Pancreas (tissue), 10 donors: ENCODE measurements around the gene RNF114. TPM values are rescaled to one million over a fixed set of nuclear protein-coding genes. Genes with fewer than 3 reads are reported as not detected.

Experiments
- ATAC-seq, 4 donors: fragments of 200-7000 bp; cut with Tn5 transposase; one replicate each; pipeline versions ENCODE4 v1.8.0 to v1.9.1; 2020; ENCODE audit warnings: mild to moderate bottlenecking in 4 of 4, moderate library complexity in 4 of 4
- DNase-seq, 6 donors: peaks; one replicate each; pipeline ENCODE4 v3.0.0-alpha.2; 2020
- FAIRE-seq: peaks from 2 replicates; lab custom pipeline; 2012; peaks lifted over from hg19 to GRCh38; lab: Jason Lieb, UNC
- H3K27ac ChIP-seq, 4 donors: fragments of 200-600 bp; sonication (generic); 1 replicate in 3 of 4; 2 replicates in 1 of 4; pipeline versions ENCODE4 v1.5.0 to v1.8.0; 2020
- H3K27me3 ChIP-seq, 4 donors: fragments of 200-600 bp; one replicate each; pipeline ENCODE4 v1.8.0; 2021
- H3K36me3 ChIP-seq, 3 donors: fragments of 200-600 bp; sonication (generic) in 1 of 3; one replicate each; pipeline versions ENCODE4 v1.5.0 to v1.8.0; 2020 to 2021
- H3K4me1 ChIP-seq, 3 donors: fragments of 200-600 bp; one replicate each; pipeline ENCODE4 v1.8.0; 2021
- H3K4me3 ChIP-seq, 4 donors: fragments of 200-600 bp; sonication (generic) in 2 of 4; one replicate each; pipeline versions ENCODE4 v1.5.0 to v1.8.0; 2020 to 2021
- H3K9me3 ChIP-seq, 4 donors: fragments of 200-600 bp; one replicate each; pipeline ENCODE4 v1.8.0; 2021
- WGBS, 2 donors: extraction: QIAGEN DNeasy Blood & Tissue Kit; methylation state at CpG; one replicate each; pipeline ENCODE4 v1.1.7; 2013; 5-methylcytosine and 5-hydroxymethylcytosine counted together
- intact Hi-C, 3 donors: fragments of 100-400 bp; cut with DNase I; formaldehyde crosslinking; loops; one replicate each; pipeline versions ENCODE4 v1.11.1 to v1.14.2; 2022
- polyA plus RNA-seq, 2 donors: library from polyadenylated mRNA; stranded (reverse); fragments of 200-250 nt; gene quantifications; one replicate each; pipeline ENCODE4 v1.2.3, GENCODE V29; 2013
- total RNA-seq, 6 donors: library from RNA; stranded (reverse); fragmentation: NEBNext Ultra II Directional in 4 of 6; extraction: Animal tissue kit (Norgen Biotek cat#: 25700) in 4 of 6; gene quantifications; one replicate each; pipeline versions ENCODE4 v1.2.1 to v1.2.4, GENCODE V29; 2021 to 2023
- TF ChIP-seq, protein P1 (sequence below), 4 donors: fragments of 200-600 bp; sonication (generic) in 3 of 4; IDR thresholded peaks; one replicate each; pipeline versions ENCODE4 v1.5.0 to v1.8.0; 2021; ENCODE audit warnings: antibody characterized with exemption in 4 of 4
- donor health status: healthy with polysubstance abuse.
- donor health status: DM: no; HTN: no; CAD: no; lungs with moderate emphysema.
- donor health status: DM: no; HTN: no; CAD: no.
- donor health status: control.
- donor health status: control.
- donor health status: Bipolar disorder and iron deficiency.
- donor health status: DM: yes; HTN: yes; CAD: no.
- donor health status: DM: no; HTN: no; CAD: no.
- donor health status: DM: no; HTN: no; CAD: no.
- donor health status: DM: yes; HTN: yes; CAD: no.

RNF114 gene
- total and polyA plus RNA-seq, 8 donors, result 33.3 to 61.9 (median 44.0) TPM

DNA sequence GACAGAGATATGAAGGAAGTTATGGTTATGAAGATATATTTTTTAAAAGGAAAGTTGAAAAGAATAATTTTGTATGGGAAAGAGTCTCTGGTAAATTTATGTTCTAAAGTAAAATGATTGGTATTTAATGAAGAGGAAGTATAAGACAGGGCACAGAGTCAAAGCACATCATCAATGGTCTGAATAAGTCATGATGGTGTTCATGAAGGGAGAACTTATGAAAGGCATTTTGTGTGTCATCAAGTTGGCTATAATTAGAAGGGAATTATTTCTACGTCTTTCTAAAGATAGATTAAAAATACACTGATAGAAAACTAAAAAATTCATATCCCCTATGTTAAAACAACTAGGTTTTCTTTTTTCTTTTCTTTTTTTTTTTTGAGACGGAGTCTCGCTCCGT, 25.2 kb downstream of the RNF114 start:
- FAIRE-seq (no peak), DNase-seq (no peak), ATAC-seq (no peak)
- TF ChIP-seq, protein P1, sequence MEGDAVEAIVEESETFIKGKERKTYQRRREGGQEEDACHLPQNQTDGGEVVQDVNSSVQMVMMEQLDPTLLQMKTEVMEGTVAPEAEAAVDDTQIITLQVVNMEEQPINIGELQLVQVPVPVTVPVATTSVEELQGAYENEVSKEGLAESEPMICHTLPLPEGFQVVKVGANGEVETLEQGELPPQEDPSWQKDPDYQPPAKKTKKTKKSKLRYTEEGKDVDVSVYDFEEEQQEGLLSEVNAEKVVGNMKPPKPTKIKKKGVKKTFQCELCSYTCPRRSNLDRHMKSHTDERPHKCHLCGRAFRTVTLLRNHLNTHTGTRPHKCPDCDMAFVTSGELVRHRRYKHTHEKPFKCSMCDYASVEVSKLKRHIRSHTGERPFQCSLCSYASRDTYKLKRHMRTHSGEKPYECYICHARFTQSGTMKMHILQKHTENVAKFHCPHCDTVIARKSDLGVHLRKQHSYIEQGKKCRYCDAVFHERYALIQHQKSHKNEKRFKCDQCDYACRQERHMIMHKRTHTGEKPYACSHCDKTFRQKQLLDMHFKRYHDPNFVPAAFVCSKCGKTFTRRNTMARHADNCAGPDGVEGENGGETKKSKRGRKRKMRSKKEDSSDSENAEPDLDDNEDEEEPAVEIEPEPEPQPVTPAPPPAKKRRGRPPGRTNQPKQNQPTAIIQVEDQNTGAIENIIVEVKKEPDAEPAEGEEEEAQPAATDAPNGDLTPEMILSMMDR (IDR thresholded peaks at IDR 0.05), result no peak
- Histone ChIP-seq H3K4me3 (no peak overlapping the region), H3K27me3 (no peaks in the 10 kb centered on the region), H3K9me3 (no peaks in the 10 kb centered on the region), H3K36me3 (no peaks in the 10 kb centered on the region), H3K27ac (no peak overlapping the region), H3K4me1 (no peaks in the 10 kb centered on the region)
- WGBS, 2 donors, result 87 to 93% methylated on average over 4 of the region's 4 CpGs
- intact Hi-C loops, result no loop called here

DNA sequence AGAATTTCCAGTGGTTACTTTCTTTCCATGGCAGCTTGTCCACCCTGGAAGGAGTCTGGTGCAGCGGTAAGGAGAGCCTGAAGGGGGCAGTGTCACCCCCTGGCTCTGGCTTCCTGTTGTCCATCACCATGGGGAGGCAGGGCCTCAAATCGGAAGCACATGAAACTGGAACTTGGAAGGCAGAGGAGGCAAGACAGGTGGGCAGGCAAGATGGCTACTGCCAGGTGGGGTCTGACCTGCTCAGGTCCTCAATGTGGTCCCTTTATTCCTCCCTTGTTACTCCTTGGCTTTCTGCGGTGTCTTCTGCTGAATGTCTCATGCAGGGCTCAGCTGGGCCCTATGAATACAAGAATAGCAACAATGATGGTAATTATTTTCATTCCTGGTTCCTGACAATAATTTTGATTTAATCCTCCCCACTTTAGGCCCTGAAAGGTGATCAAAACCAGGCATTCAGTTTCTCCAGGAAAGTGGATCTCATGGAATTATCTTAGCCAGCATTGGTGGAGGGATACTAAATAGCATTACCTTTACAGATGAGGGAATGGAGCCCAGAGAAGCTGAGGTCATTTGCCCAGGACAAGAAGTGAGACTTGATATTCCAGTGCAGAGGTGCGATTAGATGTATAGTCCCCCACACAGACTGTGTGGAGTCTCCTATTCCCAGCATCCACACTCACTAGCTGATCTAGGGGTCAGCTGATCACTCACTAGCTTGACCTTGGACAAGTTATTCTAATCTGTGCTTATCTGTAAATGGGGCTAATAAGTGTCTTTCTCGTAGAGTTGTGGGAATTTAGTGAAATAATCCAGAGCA, 29.0 kb downstream of the RNF114 start:
- H3K9me3 ChIP-seq, result no peaks in the 10 kb centered on the region
- no peaks in the 10 kb centered on the region for H3K4me1 ChIP-seq
- WGBS, 2 donors, result 55 to 59% methylated on average over 5 of the region's 5 CpGs
- H3K36me3 ChIP-seq, result no peaks in the 10 kb centered on the region
- ATAC-seq (peak; percentile 57 to 76 (median 68)), FAIRE-seq (no peak), DNase-seq (peak in 3 of 6 donors; percentile 34 to 56 (median 45))
- H3K27ac ChIP-seq, result peak overlapping the region in 3 of 4 donors; percentile 5 to 50 (median 33)
- no peaks in the 10 kb centered on the region for H3K27me3 ChIP-seq
- TF ChIP-seq, protein P1 (IDR thresholded peaks at IDR 0.05), result peak in 2 of 4 donors; percentile 25 to 39
- intact Hi-C loops, result no loop called here
- H3K4me3 ChIP-seq, result no peak overlapping the region

DNA sequence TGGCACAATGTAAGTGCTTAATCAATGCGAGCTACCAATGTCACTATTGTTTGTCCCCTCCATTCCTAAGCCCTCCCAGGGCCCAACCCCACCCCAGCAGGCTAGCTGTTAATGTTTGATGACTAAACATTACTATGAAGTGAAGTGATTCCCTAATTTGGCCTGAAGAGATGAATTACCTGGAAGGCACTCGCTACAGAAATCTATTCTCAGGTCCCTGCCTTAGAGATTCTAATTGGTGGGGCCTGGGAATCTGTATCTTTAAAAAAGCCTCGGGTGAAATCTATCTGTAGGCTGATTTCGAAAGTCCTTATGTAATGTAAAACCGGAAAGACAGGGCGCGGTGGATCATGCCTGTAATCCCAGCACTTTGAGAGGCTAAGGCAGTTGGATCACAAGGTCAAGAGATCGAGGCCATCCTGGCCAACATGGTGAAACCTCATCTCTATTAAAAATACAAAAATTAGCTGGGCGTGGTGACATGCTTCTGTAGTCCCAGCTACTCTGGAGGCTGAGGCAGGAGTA, 29.6 kb downstream of the RNF114 start:
- Histone ChIP-seq H3K4me3 (no peak overlapping the region), H3K27me3 (no peaks in the 10 kb centered on the region), H3K36me3 (no peaks in the 10 kb centered on the region), H3K27ac (peak overlapping the region in 3 of 4 donors; percentile 5 to 50 (median 33)), H3K4me1 (no peaks in the 10 kb centered on the region), H3K9me3 (no peaks in the 10 kb centered on the region)
- WGBS, 2 donors, result 43 to 49% methylated on average over 9 of the region's 9 CpGs
- TF ChIP-seq, protein P1 (IDR thresholded peaks at IDR 0.05), result no peak
- no peak for FAIRE-seq
- ATAC-seq, result peak; percentile 44 to 79 (median 61)
- DNase-seq, result peak in 3 of 6 donors; percentile 18 to 54 (median 54)
- intact Hi-C loops, result no loop called here

DNA sequence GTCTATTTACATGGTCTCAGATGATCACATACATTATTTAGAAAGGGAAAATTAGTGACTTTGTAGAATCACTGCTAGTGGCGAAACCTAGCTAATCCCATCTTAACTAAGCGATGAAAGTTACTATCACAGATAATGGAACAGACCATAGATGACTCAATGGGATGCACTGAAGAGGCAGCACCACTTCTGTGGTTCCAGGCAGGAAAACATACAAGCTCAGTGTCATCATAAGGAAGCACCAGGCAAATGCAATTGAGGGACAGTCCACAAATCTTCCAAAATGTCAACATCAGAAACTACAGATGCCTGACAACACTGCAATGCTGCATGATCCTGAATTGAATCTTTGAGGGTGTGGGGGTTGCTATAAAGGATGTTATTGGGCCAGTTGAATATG, 30.7 kb downstream of the RNF114 start:
- Histone ChIP-seq H3K4me3 (no peak overlapping the region), H3K27ac (no peak overlapping the region), H3K4me1 (no peaks in the 10 kb centered on the region), H3K36me3 (no peaks in the 10 kb centered on the region), H3K9me3 (no peaks in the 10 kb centered on the region), H3K27me3 (no peaks in the 10 kb centered on the region)
- ATAC-seq (no peak), DNase-seq (no peak), FAIRE-seq (no peak)
- TF ChIP-seq, protein P1 (IDR thresholded peaks at IDR 0.05), result no peak
- WGBS, 2 donors, result 96 to 100% methylated on average over 2 of the region's 2 CpGs
- intact Hi-C loops, result no loop called here

DNA sequence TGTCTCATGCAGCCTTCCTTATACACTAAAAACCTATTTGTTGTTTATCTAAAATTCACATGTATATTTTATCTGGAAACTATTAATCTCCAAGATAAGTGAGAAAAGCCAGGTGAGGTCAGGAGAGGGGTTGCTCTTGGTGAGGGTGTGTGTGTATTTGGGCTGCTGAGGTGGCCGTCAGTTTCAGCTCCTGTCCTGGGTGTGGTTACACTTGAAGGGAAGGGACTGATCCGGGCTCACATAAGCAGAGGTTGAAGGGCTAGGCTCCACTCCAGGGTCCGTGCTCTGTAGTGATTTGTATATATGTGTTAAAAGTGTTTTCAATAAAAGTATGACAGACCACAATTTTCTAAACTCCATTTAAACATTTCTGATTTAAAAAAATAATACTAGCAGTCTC, 33.0 kb downstream of the RNF114 start:
- Histone ChIP-seq H3K4me1 (no peaks in the 10 kb centered on the region), H3K9me3 (no peaks in the 10 kb centered on the region), H3K27ac (no peak overlapping the region), H3K27me3 (no peaks in the 10 kb centered on the region), H3K36me3 (no peaks in the 10 kb centered on the region), H3K4me3 (no peak overlapping the region)
- intact Hi-C loops, result no loop called here
- TF ChIP-seq, protein P1 (IDR thresholded peaks at IDR 0.05), result no peak
- ATAC-seq (no peak), FAIRE-seq (no peak), DNase-seq (peak in 1 of 6 donors; percentile 10)
- 54 to 60% methylated on average over 3 of the region's 3 CpGs for WGBS, 2 donors
